UCSD-AML1 (cell line): Measurements from ENCODE around the gene NCKAP5.
"Not testable (repeated sequence)": the region's sequence is repeated elsewhere in the genome, so short reads cannot be mapped to it uniquely, and the experiment has no call there.

Source experiments
- DNase-seq: peaks from one replicate; lab custom pipeline; 2025; ENCODE audit not compliant: unreplicated experiment; lab: John Stamatoyannopoulos, UW

Gene NCKAP5

DNA sequence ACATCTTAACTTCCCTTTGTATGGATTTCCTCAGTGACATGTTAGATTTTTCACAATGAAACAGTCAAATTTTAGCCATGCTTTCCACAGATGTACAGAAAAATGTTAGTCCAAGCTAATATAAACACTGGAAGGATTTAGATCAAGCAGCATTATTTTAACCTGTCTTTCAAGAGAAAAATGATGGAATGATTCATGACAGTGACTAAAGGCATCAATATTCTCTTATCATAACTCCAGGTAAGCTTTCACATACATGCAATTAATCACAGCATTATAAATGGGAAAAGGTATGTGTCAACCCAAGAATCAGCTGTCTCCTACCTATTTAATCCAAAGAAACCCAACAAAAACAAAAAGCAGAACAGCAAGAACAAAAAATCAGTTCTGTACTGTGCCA is 92.7 kb downstream of the NCKAP5 start:
- DNase-seq = no peak

DNA sequence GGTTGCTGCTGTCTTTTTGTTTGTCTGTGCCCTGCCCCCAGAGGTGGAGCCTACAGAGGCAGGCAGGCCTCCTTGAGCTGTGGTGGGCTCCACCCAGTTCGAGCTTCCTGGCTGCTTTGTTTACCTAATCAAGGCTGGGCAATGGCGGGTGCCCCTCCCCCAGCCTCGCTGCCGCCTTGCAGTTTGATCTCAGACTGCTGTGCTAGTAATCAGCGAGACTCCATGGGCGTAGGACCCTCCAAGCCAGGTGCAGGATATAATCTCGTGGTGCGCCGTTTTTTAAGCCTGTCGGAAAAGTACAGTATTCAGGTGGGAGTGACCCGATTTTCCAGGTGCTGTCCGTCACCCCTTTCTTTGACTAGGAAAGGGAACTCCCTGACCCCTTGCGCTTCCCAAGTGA is 97.8 kb downstream of the NCKAP5 start:
- DNase-seq = not testable (repeated sequence)

DNA sequence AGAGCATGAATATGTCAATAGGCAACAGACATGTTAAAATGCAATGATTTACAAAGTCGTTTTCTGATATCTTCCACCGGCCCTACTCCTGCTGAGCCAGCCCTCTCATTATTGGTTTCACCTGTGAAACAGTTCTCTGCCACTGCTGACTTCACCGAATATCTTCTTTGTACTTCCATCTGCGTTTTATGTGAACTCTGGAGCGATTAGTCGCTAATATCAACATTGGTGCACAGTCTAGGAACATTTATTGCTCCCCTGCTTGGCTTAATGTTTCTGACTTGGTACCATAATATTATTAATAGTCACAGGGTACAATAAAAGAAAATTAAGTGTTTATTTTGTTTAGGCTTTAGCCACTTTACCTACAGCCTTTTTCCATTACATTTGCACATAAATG is 105.5 kb downstream of the NCKAP5 start:
- DNase-seq = no peak

- no peak for DNase-seq
Measured at GRCh38 chr2:133461484-133461883, 106.8 kb downstream of the NCKAP5 start.

GRCh38 chr2:133459590-133459989 is 108.7 kb downstream of the NCKAP5 start:
- DNase-seq = no peak

- no peak for DNase-seq
Measured at GRCh38 chr2:133458280-133458679, 110.0 kb downstream of the NCKAP5 start.

GRCh38 chr2:133457861-133458260 is 110.4 kb downstream of the NCKAP5 start:
- no peak for DNase-seq

GRCh38 chr2:133456971-133457370 is 111.3 kb downstream of the NCKAP5 start:
- no peak for DNase-seq

- no peak for DNase-seq
Measured at GRCh38 chr2:133456156-133456555, 112.1 kb downstream of the NCKAP5 start.

DNA sequence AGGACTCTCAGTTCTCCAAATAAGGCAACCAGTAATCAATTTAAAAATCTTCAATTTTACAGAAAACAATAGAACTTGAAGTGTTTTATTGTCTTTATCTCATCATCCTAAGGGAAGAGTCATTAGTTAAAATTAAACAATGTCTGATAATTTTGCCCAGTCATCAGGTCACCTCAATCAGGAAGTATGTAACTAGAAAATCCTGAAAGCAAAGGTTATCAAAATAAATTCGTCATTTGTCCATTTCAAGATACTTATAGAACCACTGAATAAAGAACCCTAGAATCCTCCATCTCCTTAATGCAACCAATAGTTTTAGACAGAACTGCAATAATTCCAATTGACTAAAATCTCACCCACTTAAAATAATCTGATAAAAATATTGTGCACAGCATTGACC is 115.2 kb downstream of the NCKAP5 start:
- no peak for DNase-seq

GRCh38 chr2:133452583-133452982 is 115.7 kb downstream of the NCKAP5 start:
- DNase-seq = no peak

GRCh38 chr2:133452146-133452545 is 116.1 kb downstream of the NCKAP5 start:
- DNase-seq = no peak

GRCh38 chr2:133448195-133448594 is 120.1 kb downstream of the NCKAP5 start:
- DNase-seq = no peak

GRCh38 chr2:133447303-133447702 is 121.0 kb downstream of the NCKAP5 start:
- no peak for DNase-seq

DNA sequence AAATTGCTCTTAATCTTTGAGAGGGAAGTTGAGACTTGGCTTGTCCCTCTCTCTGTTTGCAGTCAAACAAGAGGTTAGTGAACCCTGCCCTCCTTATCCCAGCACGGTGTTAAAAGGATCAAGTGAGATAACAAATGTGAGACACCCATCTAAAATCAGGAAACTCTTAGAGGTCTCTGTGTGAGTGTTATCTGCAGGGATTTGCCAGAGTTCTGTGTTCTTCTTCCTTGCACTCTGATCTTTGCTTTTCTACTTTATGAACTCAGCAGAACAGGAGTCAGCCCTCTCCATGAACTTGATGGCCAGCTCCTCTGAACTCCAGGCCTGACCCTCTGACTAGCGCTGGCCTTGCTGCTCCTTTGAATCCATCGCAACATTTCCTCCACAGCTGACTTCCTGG is 123.8 kb downstream of the NCKAP5 start:
- DNase-seq = no peak

DNA sequence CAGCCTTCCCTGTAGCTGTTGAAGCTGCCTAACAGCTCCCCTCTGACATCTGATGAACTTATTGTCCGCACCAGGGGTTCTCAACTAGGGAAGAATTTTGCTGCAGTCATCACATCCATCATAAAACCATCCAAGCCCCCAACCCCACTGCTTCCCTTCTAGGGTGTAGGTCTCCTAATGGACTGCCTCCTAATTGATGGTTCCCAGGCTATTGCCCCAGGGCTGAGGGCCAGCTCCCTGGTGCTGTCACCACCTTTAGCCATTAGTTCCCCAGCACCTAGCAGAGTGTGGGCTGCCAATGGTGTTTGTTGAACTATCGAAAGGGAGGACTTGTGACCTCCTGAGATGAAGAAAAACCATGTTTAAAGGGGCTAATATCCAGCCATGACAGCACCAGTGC is 125.9 kb downstream of the NCKAP5 start:
- no peak for DNase-seq

GRCh38 chr2:133439565-133439920 is 128.7 kb downstream of the NCKAP5 start:
- no peak for DNase-seq

- DNase-seq = no peak
Measured at GRCh38 chr2:133438848-133439564, 129.3 kb downstream of the NCKAP5 start.

DNA sequence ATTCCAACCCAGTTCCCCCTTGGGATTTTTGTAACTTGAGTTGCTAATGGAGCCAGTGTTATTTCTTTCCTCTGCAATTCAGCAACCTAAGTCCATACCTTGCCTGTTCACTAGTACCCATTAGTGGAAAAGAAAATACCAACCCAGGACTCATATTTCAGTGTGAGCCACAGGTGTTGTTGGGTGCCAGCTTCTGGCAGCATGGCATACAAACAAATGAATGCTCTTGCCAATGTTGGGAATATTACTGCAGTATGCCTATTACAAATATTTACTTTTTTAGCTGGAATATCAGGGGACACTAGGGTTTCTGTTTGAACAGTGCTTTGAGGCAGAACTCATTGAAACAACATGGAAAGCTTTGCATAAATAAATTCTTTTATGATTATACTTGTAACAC is 130.2 kb downstream of the NCKAP5 start:
- no peak for DNase-seq

DNA sequence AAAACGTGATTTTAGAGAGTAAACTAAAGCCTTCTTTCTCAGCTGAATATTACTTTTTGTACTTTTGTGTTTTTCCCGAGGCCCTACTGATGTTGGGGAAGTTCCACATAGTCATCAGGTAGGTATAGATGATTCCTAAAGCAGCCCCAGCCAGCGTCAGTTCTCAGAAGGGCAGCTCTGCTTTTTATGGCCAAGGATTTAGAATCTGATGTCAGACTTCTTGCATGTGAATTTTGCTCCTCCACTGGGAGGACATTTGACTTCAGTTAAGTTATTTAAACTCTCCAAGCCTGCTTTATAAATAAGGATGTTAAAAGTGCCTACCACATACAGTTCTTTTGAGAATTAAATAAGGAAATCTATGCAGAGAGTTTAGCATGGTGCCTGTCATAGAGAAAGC is 130.8 kb downstream of the NCKAP5 start:
- DNase-seq = no peak

GRCh38 chr2:133434959-133435668 is 133.1 kb downstream of the NCKAP5 start:
- no peak for DNase-seq

- no peak for DNase-seq
Measured at GRCh38 chr2:133433455-133434451, 134.5 kb downstream of the NCKAP5 start.
